SK-N-MC (cell line): ENCODE results near the gene UBE2R2.
A peak's percentile ranks its signal among the peaks of the same experiment; 100 is the strongest.
"Not testable (repeated sequence)": the region's sequence is repeated elsewhere in the genome, so short reads cannot be mapped to it uniquely, and the experiment has no call there.

ENCODE experiments used
- DNase-seq: peaks from one replicate; pipeline ENCODE4 v3.0.0-alpha.2; 2011; ENCODE audit warnings: low read depth, low spot score
- H3K27ac ChIP-seq: fragments of 200-600 bp; sonication (generic); 2 replicates; pipeline ENCODE4 v1.5.1; 2016; ENCODE audit warnings: mixed run types
- H3K36me3 ChIP-seq: fragments of 200-600 bp; sonication (generic); 2 replicates; pipeline ENCODE4 v1.6.1; 2017; ENCODE audit warnings: antibody characterized with exemption, low read length, mixed read lengths; ENCODE audit not compliant: insufficient read depth
- H3K4me3 ChIP-seq: fragments of 200-600 bp; sonication (generic); 2 replicates; pipeline ENCODE4 v1.5.1; 2016
- H3K9ac ChIP-seq: fragments of 200-600 bp; sonication (generic); 2 replicates; pipeline ENCODE4 v1.8.0; 2017; ENCODE audit warnings: mixed run types, mixed read lengths; ENCODE audit not compliant: insufficient read length
- H3K9me3 ChIP-seq: fragments of 200-600 bp; sonication (generic); 2 replicates; pipeline ENCODE4 v1.6.1; 2017; ENCODE audit warnings: low read depth, mild to moderate bottlenecking, antibody characterized with exemption, low read length, moderate library complexity, mixed read lengths
- EZH2 ChIP-seq: fragments of 200-600 bp; sonication (generic); IDR thresholded peaks from one replicate; pipeline ENCODE4 v1.6.1; 2017; ENCODE audit warnings: antibody characterized with exemption
- FOXP2 ChIP-seq: optimal IDR thresholded peaks from 2 replicates; pipeline ENCODE3; 2011; ENCODE audit warnings: mild to moderate bottlenecking, moderate library complexity; ENCODE audit not compliant: insufficient read depth; ENCODE audit errors: extremely low read length, control extremely low read depth
- POLR2AphosphoS5 ChIP-seq: IDR thresholded peaks from 2 replicates; pipeline ENCODE4 v1.6.1; 2012; ENCODE audit warnings: mild to moderate bottlenecking, low read depth, low read length, borderline replicate concordance

The UBE2R2 gene

DNA sequence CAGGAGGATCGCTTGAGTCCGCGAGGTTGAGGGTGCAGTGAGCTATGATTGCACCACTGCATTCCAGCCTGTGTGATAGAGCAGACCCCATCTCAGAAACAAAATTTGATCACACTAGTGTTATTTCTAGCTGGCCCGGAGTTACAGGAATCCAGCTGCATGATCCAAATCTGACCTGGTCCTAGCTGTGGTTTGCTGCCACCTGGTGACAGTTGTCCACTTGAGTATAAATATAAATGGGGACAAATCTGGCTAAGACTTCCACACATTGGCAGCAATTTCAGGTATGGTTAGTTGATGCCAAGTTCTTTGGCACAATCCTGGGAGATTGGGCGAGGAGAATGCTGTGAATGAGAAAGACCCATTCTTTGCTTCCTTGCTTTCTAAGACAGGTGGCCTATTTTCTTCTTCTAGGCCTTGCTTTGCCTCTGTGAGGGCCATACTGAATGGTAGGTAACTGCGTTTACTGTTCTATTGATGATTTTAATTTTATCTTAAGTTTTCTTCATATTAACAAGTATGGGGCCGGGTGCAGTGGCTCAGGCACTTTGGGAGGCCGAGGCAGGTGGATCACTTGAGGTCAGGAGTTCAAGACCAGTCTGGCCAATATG, 35.4 kb downstream of the UBE2R2 start:
- no peak overlapping the region for H3K27ac ChIP-seq
- H3K36me3 ChIP-seq, result no peaks in the 10 kb centered on the region
- no peak overlapping the region for H3K9ac ChIP-seq
- no peaks in the 10 kb centered on the region for H3K9me3 ChIP-seq
- DNase-seq, result no peak
- no peak overlapping the region for H3K4me3 ChIP-seq
- no peak for TF ChIP-seq POLR2AphosphoS5
- TF ChIP-seq EZH2, result no peak
- no peak for TF ChIP-seq FOXP2

DNA sequence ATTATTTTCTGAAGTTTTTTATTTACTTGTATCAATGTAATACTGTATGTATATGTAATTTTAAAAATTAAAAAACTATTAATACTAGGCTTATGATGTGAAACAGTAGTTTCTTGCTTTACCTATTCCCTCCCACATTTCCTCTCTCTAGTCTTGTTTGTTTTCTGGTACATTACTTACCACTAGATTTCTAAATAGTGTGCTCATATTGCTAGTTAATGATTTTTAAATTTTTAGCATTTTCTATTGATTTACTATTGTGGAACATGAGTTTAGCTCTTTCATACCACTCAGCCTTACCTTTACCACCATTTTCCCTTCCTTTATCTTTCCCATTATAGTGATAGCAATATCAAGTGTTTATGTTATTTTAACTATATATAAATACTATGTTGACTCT, 39.3 kb downstream of the UBE2R2 start:
- TF ChIP-seq EZH2, result no peak
- no peak for TF ChIP-seq FOXP2
- no peak for TF ChIP-seq POLR2AphosphoS5
- H3K36me3 ChIP-seq, result peaks cover 5% of the 10 kb centered on the region; the same call in 1 of the 2 replicates
- H3K9me3 ChIP-seq, result no peaks in the 10 kb centered on the region
- H3K4me3 ChIP-seq, result no peak overlapping the region
- H3K27ac ChIP-seq, result no peak overlapping the region
- no peak for DNase-seq
- H3K9ac ChIP-seq, result no peak overlapping the region

DNA sequence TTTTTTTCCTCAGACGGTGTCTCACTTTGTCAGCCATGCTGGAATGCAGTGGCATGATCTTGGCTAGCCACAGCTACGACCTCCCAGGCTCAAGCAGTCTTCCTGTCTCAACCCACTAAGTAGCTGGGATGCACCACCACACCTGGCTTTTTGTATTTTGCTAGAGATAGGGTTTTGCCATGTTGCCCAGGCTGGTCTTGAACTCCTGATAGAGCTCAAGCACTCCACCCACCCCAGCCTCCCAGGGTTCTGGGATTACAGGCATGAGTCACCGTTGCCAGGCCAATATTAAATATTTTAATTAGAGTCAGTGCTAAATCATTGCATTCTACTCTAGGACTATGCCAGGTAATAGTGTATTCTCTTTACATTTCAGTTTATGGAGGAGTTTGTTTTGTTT, 41.5 kb downstream of the UBE2R2 start:
- no peaks in the 10 kb centered on the region for H3K9me3 ChIP-seq
- DNase-seq, result no peak
- H3K4me3 ChIP-seq, result no peak overlapping the region
- TF ChIP-seq POLR2AphosphoS5, result no peak
- no peak for TF ChIP-seq EZH2
- no peak for TF ChIP-seq FOXP2
- no peak overlapping the region for H3K9ac ChIP-seq
- H3K36me3 ChIP-seq, result peaks cover 5% of the 10 kb centered on the region; the same call in 1 of the 2 replicates
- 0 out of 2 replicates have a peak overlapping the region, but pooled peaks have one; percentile 9 for H3K27ac ChIP-seq

DNA sequence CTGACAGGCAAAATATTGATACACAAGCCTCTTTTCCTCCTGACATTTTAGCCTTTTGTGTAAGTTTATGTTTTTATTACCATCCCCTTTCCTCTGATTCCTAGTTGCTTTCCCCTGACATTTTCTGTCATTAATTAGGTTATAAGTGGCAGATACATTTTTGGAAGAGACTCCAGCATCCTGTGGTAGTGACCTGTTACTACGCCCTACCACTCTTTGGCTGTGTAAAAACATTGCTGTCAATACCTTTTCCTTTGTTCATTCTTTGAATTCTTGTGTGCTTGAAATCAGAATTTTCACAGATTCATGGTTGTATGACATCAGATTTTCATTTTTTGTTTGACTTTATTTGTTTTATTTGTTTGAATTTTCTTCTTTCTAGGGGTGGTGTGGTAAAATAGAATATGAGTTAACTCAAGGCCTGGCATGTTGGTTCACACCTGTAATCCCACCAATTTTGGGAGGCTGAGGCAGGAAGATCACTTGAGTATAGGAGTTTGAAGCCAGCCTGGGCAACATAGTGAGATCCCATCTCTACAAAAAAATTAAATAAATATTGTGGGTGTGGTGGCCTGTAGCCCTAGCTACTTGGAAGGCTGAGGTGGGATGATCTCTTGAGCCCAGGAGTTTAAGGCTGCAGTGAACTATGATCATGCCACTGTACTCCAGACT, 43.4 kb downstream of the UBE2R2 start:
- no peak for DNase-seq
- H3K4me3 ChIP-seq, result no peak overlapping the region
- H3K9me3 ChIP-seq, result no peaks in the 10 kb centered on the region
- no peak overlapping the region for H3K9ac ChIP-seq
- no peak overlapping the region for H3K27ac ChIP-seq
- TF ChIP-seq EZH2 (no peak), POLR2AphosphoS5 (no peak), FOXP2 (no peak)
- peaks cover 5% of the 10 kb centered on the region; the same call in 1 of the 2 replicates for H3K36me3 ChIP-seq

DNA sequence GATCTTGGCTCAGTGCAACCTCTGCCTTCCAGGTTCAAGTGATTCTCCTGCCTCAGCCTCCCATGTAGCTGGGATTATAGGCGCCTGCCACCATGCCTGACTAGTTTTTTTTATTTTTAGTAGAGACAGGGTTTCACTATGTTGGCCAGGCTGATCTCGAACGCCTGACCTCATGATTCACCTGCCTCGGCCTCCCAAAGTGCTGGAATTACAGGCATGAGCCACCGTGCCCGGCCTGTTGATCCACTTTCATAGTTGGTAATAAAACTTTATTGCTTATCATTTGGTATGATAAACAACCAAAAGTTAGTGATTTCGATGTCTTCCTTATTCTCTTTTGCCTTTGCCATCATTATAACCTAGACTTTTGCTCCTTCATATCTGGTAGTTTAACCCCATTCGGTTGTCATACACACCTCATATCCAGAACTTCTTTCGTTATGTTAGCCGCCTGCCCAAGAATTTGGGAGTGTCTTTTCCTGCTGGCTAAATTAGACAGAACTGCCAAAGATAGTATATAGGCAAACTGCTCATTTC, 45.0 kb downstream of the UBE2R2 start:
- peak overlapping the region; percentile 61; the same call in 1 of the 2 replicates for H3K27ac ChIP-seq
- TF ChIP-seq EZH2 (no peak), FOXP2 (no peak), POLR2AphosphoS5 (no peak)
- no peak overlapping the region for H3K9ac ChIP-seq
- DNase-seq, result no peak
- no peaks in the 10 kb centered on the region for H3K9me3 ChIP-seq
- H3K4me3 ChIP-seq, result no peak overlapping the region
- H3K36me3 ChIP-seq, result peaks cover 5% of the 10 kb centered on the region; the same call in 1 of the 2 replicates

DNA sequence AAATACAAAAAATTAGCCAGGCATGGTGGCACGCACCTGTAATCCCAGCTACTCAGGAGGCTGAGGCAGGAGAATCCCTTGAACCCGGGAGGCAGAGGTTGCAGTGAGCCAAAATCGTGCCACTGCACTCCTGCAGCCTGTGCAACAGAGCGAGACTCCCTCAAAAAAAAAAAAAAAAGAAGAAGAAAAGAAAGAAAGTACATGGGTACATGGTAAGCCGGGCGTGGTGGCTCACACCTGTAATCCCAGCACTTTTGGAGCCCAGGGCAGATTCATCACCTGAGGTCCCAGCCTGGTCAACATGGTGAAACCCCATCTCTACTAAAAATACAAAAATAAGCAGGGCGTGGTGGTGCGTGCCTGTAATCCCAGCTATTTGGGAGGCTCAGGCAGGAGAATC, 46.1 kb downstream of the UBE2R2 start:
- H3K9me3 ChIP-seq, H3K27ac ChIP-seq, H3K4me3 ChIP-seq, DNase-seq, H3K36me3 ChIP-seq, H3K9ac ChIP-seq: not testable (repeated sequence)

DNA sequence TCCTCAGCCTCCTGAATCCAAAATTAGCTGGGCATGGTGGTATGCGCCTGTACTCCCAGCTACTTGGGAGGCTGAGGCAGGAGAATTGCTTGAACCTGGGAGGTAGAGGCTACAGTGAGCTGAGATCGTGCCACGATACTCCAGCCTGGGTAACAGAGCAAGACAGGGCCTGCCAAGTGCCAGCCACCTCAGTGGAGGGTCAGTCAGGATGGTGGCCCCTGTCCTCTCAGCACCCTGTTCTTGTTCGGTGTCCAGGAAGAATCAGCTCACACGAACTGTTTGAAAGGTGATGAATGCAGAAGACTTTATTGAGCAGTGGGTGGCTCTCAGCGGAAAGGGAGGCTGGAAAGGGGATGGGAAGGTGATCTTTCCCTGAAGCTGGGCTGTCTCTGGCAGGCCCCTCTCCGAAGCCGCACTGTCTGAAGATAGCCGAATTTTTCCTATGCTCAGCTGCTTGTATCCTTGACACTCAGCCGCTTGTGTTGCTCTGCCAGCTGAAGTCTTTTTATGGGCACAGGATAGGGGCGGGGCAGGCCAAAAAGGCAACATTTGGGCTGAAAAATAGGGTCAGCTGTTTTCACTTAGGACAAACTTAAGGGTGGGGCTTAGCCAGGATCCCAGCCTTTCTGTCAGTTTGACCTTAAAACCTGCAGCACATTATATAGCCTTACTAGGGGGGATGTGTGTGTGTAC, 50.9 kb downstream of the UBE2R2 start:
- Histone ChIP-seq H3K36me3 (no peaks in the 10 kb centered on the region), H3K9me3 (no peaks in the 10 kb centered on the region), H3K9ac (no peak overlapping the region), H3K27ac (peak overlapping the region; percentile 89), H3K4me3 (peak overlapping the region; percentile 19; the same call in 1 of the 2 replicates)
- no peak for TF ChIP-seq EZH2
- TF ChIP-seq FOXP2, result no peak
- TF ChIP-seq POLR2AphosphoS5, result no peak
- no peak for DNase-seq

DNA sequence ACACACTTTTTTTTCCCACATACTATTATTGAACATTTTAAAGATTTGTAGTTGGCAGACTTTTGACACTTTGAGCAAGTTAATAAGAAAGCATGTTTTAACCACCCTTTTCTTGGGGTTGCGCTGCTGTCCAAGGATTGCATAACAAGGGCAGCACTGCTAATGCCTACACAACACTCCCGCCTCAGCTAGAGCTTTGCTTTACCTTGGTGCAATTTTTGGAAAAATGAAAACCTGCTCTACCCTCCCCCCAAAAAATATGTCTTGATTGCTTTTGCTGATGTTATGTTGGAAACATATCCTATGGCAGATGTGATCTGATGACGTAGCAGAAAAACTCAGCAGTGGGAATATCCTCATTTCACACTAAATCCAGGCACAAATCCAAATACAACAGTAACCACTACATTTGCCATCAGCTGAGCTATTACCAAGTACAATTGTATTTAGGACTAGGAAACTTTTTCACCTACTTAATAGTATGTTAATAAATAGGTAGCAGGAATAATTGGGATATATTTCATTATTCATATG, 51.5 kb downstream of the UBE2R2 start:
- TF ChIP-seq POLR2AphosphoS5, result no peak
- TF ChIP-seq EZH2, result no peak
- TF ChIP-seq FOXP2, result no peak
- no peaks in the 10 kb centered on the region for H3K9me3 ChIP-seq
- DNase-seq, result no peak
- H3K9ac ChIP-seq, result no peak overlapping the region
- no peaks in the 10 kb centered on the region for H3K36me3 ChIP-seq
- peak overlapping the region; percentile 19; the same call in 1 of the 2 replicates for H3K4me3 ChIP-seq
- peak overlapping the region; percentile 89 for H3K27ac ChIP-seq

DNA sequence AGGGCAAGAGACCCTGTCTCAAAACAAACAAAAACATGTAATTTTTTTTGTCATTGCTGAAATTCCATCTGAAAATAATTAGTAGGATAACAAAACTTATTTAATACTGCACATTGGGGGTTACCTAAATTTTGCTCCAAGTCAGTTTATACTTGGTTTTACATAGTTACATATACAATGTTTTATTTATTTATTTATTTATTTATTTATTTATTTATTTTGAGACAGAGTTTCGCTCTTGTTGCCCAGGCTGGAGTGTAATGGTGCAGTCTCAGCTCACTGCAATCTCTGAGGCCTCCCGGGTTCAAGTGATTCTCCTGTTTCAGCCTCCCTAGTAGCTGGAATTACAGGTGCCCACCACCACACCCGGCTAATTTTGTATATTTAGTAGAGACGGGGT, 52.3 kb downstream of the UBE2R2 start:
- peak overlapping the region; percentile 89; the same call in 1 of the 2 replicates for H3K27ac ChIP-seq
- H3K36me3 ChIP-seq, H3K9ac ChIP-seq, H3K4me3 ChIP-seq, H3K9me3 ChIP-seq, DNase-seq: not testable (repeated sequence)
